ENCODE data around the gene DUSP8.
"Not testable (repeated sequence)": the region's sequence is repeated elsewhere in the genome, so short reads cannot be mapped to it uniquely, and the experiment has no call there.

DUSP8 gene

GRCh38 chr11:1604181-1604580, 32.1 kb upstream of the DUSP8 start:
- no peak for TF ChIP-seq CTCF (conservative IDR thresholded peaks at IDR 0.05; ENCODE audit: low read depth, low read length)
- H3K4me3 ChIP-seq (ENCODE audit: low read depth, low read length) = no peak overlapping the region
- no peak for DNase-seq (ENCODE audit: low read depth)

GRCh38 chr11:1603629-1604028, 31.6 kb upstream of the DUSP8 start:
- DNase-seq (ENCODE audit: low read depth) = no peak
- no peak for TF ChIP-seq CTCF (conservative IDR thresholded peaks at IDR 0.05; ENCODE audit: low read depth, low read length)

GRCh38 chr11:1601663-1602062, 29.6 kb upstream of the DUSP8 start:
- not testable (repeated sequence) for H3K4me3 ChIP-seq (ENCODE audit: low read depth, low read length); DNase-seq (ENCODE audit: low read depth)

More at GRCh38 chr11:1603629-1604028, 31.6 kb upstream of the DUSP8 start:
- H3K4me3 ChIP-seq (ENCODE audit: low read depth, low read length) = no peak overlapping the region

GRCh38 chr11:1600626-1601025, 28.6 kb upstream of the DUSP8 start:
- no peak for TF ChIP-seq CTCF (conservative IDR thresholded peaks at IDR 0.05; ENCODE audit: low read depth, low read length)
- no peak overlapping the region for H3K4me3 ChIP-seq (ENCODE audit: low read depth, low read length)
- DNase-seq (ENCODE audit: low read depth) = no peak

GRCh38 chr11:1598816-1599215, 26.7 kb upstream of the DUSP8 start:
- peak; percentile 17 for DNase-seq (ENCODE audit: low read depth)
- no peak overlapping the region for H3K4me3 ChIP-seq (ENCODE audit: low read depth, low read length)
- TF ChIP-seq CTCF (conservative IDR thresholded peaks at IDR 0.05; ENCODE audit: low read depth, low read length) = no peak

GRCh38 chr11:1598406-1598805, 26.3 kb upstream of the DUSP8 start:
- not testable (repeated sequence) for H3K4me3 ChIP-seq (ENCODE audit: low read depth, low read length); DNase-seq (ENCODE audit: low read depth)

GRCh38 chr11:1597994-1598380, 25.9 kb upstream of the DUSP8 start, which contains the start of gene KRTAP5-2:
KRTAP5-2 (minus strand) TSS chr11:1598294; CDS start chr11:1598250, 44 bp downstream.
- DNase-seq (ENCODE audit: low read depth) = no peak
- TF ChIP-seq CTCF (conservative IDR thresholded peaks at IDR 0.05; ENCODE audit: low read depth, low read length) = no peak
- no peak within 1 kb of the TSS for H3K4me3 ChIP-seq (ENCODE audit: low read depth, low read length)

- DNase-seq (ENCODE audit: low read depth) = no peak
- no peak overlapping the region for H3K4me3 ChIP-seq (ENCODE audit: low read depth, low read length)
- TF ChIP-seq CTCF (conservative IDR thresholded peaks at IDR 0.05; ENCODE audit: low read depth, low read length) = no peak
Observed at GRCh38 chr11:1597331-1597993, 25.4 kb upstream of the DUSP8 start.

GRCh38 chr11:1596576-1597121, 24.6 kb upstream of the DUSP8 start:
- DNase-seq (ENCODE audit: low read depth); H3K4me3 ChIP-seq (ENCODE audit: low read depth, low read length): not testable (repeated sequence)
